Effector CD8-positive, alpha-beta T cell (primary cell): Measurements from ENCODE around the gene SPACA4.

ENCODE experiments used
- DNase-seq: peaks from one replicate; lab custom pipeline; 2025; lab: John Stamatoyannopoulos, UW

SPACA4 gene

GRCh38 chr19:48650974-48651682, 44.6 kb downstream of the SPACA4 start:
- DNase-seq, result no peak

GRCh38 chr19:48651683-48652048, 45.1 kb downstream of the SPACA4 start:
- DNase-seq, result no peak

- no peak for DNase-seq
Measured at GRCh38 chr19:48654299-48655059, 47.9 kb downstream of the SPACA4 start.

- DNase-seq, result no peak
Measured at GRCh38 chr19:48656840-48657474, 50.4 kb downstream of the SPACA4 start.
